ENCODE results near the gene SGCA.

Gene SGCA

GRCh38 chr17:50183421-50183994, 17.7 kb downstream of the SGCA start:
- DNase-seq, result no peak

- no peak for DNase-seq
Observed at GRCh38 chr17:50184064-50184463, 18.3 kb downstream of the SGCA start.

- no peak for DNase-seq
Observed at GRCh38 chr17:50184611-50185398, 19.0 kb downstream of the SGCA start.

GRCh38 chr17:50185631-50186471, 20.0 kb downstream of the SGCA start:
- DNase-seq, result no peak

- DNase-seq, result no peak
Observed at GRCh38 chr17:50186661-50187393, 21.0 kb downstream of the SGCA start.

- DNase-seq, result no peak
Observed at GRCh38 chr17:50187394-50187725, 21.6 kb downstream of the SGCA start.

GRCh38 chr17:50187751-50188530, 22.1 kb downstream of the SGCA start:
- DNase-seq, result no peak

- DNase-seq, result no peak
Observed at GRCh38 chr17:50188531-50188920, 22.7 kb downstream of the SGCA start.

GRCh38 chr17:50188921-50189549, 23.2 kb downstream of the SGCA start:
- no peak for DNase-seq

- no peak for DNase-seq
Observed at GRCh38 chr17:50189550-50190292, 23.9 kb downstream of the SGCA start.

GRCh38 chr17:50190293-50190602, 24.4 kb downstream of the SGCA start:
- no peak for DNase-seq

GRCh38 chr17:50190603-50191358, 25.0 kb downstream of the SGCA start:
- DNase-seq, result no peak

GRCh38 chr17:50191359-50192143, 25.7 kb downstream of the SGCA start:
- no peak for DNase-seq

- DNase-seq, result no peak
Observed at GRCh38 chr17:50192144-50192617, 26.4 kb downstream of the SGCA start.

GRCh38 chr17:50192618-50193291, 26.9 kb downstream of the SGCA start:
- no peak for DNase-seq

- DNase-seq, result no peak
Observed at GRCh38 chr17:50194140-50194933, 28.5 kb downstream of the SGCA start.

- DNase-seq, result no peak
Observed at GRCh38 chr17:50194934-50195865, 29.4 kb downstream of the SGCA start.
